ENCODE results near the gene ZNF334. TPM values are rescaled to one million over a fixed set of nuclear protein-coding genes. Genes with fewer than 3 reads are reported as not detected.

The ZNF334 gene
- total RNA-seq, 1 donor from 2014 or later, result 21.4 TPM

GRCh38 chr20:46547995-46548394 lies 34.6 kb upstream of the ZNF334 start:
- no peak overlapping the region for H3K4me3 Mint-ChIP-seq
- DNase-seq (ENCODE audit: low read depth, low spot score), result no peak
- TF ChIP-seq CTCF (conservative IDR thresholded peaks at IDR 0.05), result no peak
- no peaks in the 10 kb centered on the region for H3K27me3 Mint-ChIP-seq (ENCODE audit: low read depth)
- no peaks in the 10 kb centered on the region for H3K9me3 Mint-ChIP-seq
- no peak overlapping the region for H3K27ac Mint-ChIP-seq (ENCODE audit: unreplicated experiment)
- no peaks in the 10 kb centered on the region for H3K36me3 Mint-ChIP-seq (ENCODE audit: low read depth)
- peaks cover 17% of the 10 kb centered on the region for H3K4me1 Mint-ChIP-seq

GRCh38 chr20:46546936-46547335 lies 33.6 kb upstream of the ZNF334 start:
- Mint-ChIP-seq H3K9me3 (no peaks in the 10 kb centered on the region), H3K27me3 (ENCODE audit: low read depth) (no peaks in the 10 kb centered on the region), H3K4me3 (no peak overlapping the region), H3K4me1 (peaks cover 6% of the 10 kb centered on the region), H3K27ac (ENCODE audit: unreplicated experiment) (no peak overlapping the region), H3K36me3 (ENCODE audit: low read depth) (no peaks in the 10 kb centered on the region)
- TF ChIP-seq CTCF (conservative IDR thresholded peaks at IDR 0.05), result no peak
- DNase-seq (ENCODE audit: low read depth, low spot score), result no peak

GRCh38 chr20:46546298-46546697 lies 32.9 kb upstream of the ZNF334 start:
- H3K9me3 Mint-ChIP-seq, result no peaks in the 10 kb centered on the region
- H3K4me1 Mint-ChIP-seq, result no peaks in the 10 kb centered on the region
- no peaks in the 10 kb centered on the region for H3K27me3 Mint-ChIP-seq (ENCODE audit: low read depth)
- no peak for DNase-seq (ENCODE audit: low read depth, low spot score)
- H3K27ac Mint-ChIP-seq (ENCODE audit: unreplicated experiment), result no peak overlapping the region
- no peak overlapping the region for H3K4me3 Mint-ChIP-seq
- H3K36me3 Mint-ChIP-seq (ENCODE audit: low read depth), result no peaks in the 10 kb centered on the region
- no peak for TF ChIP-seq CTCF (conservative IDR thresholded peaks at IDR 0.05)

- no peak for DNase-seq (ENCODE audit: low read depth, low spot score)
- Mint-ChIP-seq H3K9me3 (no peaks in the 10 kb centered on the region), H3K4me1 (no peaks in the 10 kb centered on the region), H3K4me3 (no peak overlapping the region), H3K27ac (ENCODE audit: unreplicated experiment) (no peak overlapping the region), H3K27me3 (ENCODE audit: low read depth) (no peaks in the 10 kb centered on the region), H3K36me3 (ENCODE audit: low read depth) (no peaks in the 10 kb centered on the region)
- no peak for TF ChIP-seq CTCF (conservative IDR thresholded peaks at IDR 0.05)
Observed at GRCh38 chr20:46545827-46546138, 32.4 kb upstream of the ZNF334 start.

GRCh38 chr20:46545077-46545826 lies 31.9 kb upstream of the ZNF334 start:
- no peak for TF ChIP-seq CTCF (conservative IDR thresholded peaks at IDR 0.05)
- no peaks in the 10 kb centered on the region for H3K4me1 Mint-ChIP-seq
- no peak overlapping the region for H3K27ac Mint-ChIP-seq (ENCODE audit: unreplicated experiment)
- no peaks in the 10 kb centered on the region for H3K36me3 Mint-ChIP-seq (ENCODE audit: low read depth)
- H3K9me3 Mint-ChIP-seq, result no peaks in the 10 kb centered on the region
- no peak for DNase-seq (ENCODE audit: low read depth, low spot score)
- H3K4me3 Mint-ChIP-seq, result no peak overlapping the region
- H3K27me3 Mint-ChIP-seq (ENCODE audit: low read depth), result no peaks in the 10 kb centered on the region

All from neural crest cell (in vitro differentiated cells).